Peyer's patch (tissue), 4 donors: ENCODE results near the gene SRCIN1.
A peak's percentile ranks its signal among the peaks of the same experiment; 100 is the strongest.

Experiments used
- POLR2A ChIP-seq, 2 donors: fragments of 450-650 bp; IDR thresholded peaks; one replicate each; pipeline ENCODE4 v1.5.1; 2017; ENCODE audit warnings: antibody characterized with exemption in 2 of 2, mild to moderate bottlenecking in 2 of 2, moderate library complexity in 2 of 2
- TF ChIP-seq, protein P1 (sequence below), 6 experiments: fragments of 450-650 bp in 4 of 6; fragments of 200-600 bp in 2 of 6; sonication (generic) in 1 of 6; IDR thresholded peaks; one replicate each; pipeline ENCODE4 v1.5.1; 2017 to 2019; ENCODE audit warnings: antibody characterized with exemption in 6 of 6, mild to moderate bottlenecking in 3 of 6, moderate library complexity in 1 of 6

DNA sequence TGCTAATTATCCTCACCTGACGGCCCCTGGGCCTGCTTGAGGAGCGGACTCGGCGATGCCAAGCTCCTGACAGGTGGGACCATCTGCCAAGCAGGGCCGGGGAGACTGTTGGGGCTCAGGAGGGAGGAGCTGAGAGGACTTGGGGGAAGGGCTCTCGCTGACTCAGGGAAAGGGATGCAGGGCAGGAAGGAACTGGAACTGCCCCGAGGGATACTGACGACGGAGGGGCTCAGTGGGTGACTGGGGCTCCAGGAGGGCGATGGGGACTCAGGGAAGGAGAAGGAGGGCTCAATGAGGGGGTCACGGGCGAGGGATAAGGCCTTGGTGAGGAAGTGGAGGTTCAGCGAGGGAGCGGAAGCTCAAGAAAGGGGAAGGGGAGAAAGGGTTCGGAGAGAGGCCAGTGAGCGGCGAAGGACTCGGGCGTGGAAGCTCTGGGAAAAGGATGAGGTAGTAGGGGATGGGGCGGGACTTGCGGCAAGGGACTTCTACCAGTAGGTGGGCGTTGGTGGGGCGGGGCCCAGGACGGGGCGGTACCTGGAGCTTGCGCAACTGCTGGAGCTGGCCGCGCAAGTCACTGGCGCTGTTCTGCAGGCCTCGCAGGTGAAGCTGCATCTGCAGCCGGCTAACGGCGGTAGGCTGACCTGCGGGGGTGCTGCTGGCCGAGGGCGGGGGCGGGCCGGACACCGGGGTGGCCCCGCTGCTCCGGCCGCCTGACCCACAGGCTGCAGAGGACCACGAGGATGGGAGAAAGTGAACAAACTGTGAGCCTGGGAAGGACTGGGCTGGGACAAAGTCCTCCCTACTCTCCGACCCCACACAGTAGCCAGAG lies 46.5 kb downstream of the SRCIN1 start:
- no peak for TF ChIP-seq POLR2A (IDR thresholded peaks at IDR 0.05)
- TF ChIP-seq, protein P1, sequence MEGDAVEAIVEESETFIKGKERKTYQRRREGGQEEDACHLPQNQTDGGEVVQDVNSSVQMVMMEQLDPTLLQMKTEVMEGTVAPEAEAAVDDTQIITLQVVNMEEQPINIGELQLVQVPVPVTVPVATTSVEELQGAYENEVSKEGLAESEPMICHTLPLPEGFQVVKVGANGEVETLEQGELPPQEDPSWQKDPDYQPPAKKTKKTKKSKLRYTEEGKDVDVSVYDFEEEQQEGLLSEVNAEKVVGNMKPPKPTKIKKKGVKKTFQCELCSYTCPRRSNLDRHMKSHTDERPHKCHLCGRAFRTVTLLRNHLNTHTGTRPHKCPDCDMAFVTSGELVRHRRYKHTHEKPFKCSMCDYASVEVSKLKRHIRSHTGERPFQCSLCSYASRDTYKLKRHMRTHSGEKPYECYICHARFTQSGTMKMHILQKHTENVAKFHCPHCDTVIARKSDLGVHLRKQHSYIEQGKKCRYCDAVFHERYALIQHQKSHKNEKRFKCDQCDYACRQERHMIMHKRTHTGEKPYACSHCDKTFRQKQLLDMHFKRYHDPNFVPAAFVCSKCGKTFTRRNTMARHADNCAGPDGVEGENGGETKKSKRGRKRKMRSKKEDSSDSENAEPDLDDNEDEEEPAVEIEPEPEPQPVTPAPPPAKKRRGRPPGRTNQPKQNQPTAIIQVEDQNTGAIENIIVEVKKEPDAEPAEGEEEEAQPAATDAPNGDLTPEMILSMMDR (IDR thresholded peaks at IDR 0.05), result peak in 5 of 6 experiments; percentile 24 to 47 (median 44)
